Panc1 (cell line): ENCODE data around the gene RPL38.

Experiments
- CTCF ChIP-seq: fragments of 450-650 bp; IDR thresholded peaks from 2 replicates; pipeline ENCODE4 v1.5.1; 2017; ENCODE audit warnings: mild to moderate bottlenecking
- POLR2AphosphoS5 ChIP-seq: IDR thresholded peaks from 2 replicates; pipeline ENCODE4 v1.6.1; 2012; ENCODE audit warnings: mild to moderate bottlenecking, low read depth, low read length, moderate library complexity
- TCF7L2 ChIP-seq: IDR thresholded peaks from 2 replicates; pipeline ENCODE4 v1.6.1; 2011; ENCODE audit warnings: mild to moderate bottlenecking, low read depth, low read length, inconsistent platforms
- TF ChIP-seq, protein P1 (sequence below), 2 experiments: IDR thresholded peaks; 2 replicates each; pipeline ENCODE4 v1.6.1; 2011 to 2012; ENCODE audit warnings: low read depth in 2 of 2, control low read depth in 1 of 2, low read length in 1 of 2, mild to moderate bottlenecking in 1 of 2, moderate library complexity in 1 of 2; ENCODE audit not compliant: insufficient read depth in 1 of 2

DNA sequence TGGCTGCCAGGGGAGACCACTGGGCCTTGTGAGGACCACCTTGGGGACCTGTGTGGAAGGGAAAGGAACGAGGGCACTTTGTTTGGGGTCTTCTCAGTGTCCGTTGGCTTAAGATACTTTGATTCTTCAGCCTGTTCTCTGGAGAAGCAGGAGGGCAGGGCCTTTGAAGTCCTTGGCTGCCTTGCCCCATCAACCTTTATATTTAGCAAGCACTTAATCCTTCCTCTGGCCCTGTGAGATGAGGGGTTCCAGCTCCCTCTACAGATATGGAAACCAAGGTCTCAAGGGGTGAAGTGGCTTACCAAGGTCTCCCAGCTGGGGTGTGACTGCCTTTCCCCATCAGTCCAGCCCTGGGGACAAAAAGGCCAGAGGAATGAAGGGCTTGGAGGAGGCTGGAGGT is 38.4 kb downstream of the RPL38 start:
- TF ChIP-seq CTCF = no peak
- TF ChIP-seq, protein P1, sequence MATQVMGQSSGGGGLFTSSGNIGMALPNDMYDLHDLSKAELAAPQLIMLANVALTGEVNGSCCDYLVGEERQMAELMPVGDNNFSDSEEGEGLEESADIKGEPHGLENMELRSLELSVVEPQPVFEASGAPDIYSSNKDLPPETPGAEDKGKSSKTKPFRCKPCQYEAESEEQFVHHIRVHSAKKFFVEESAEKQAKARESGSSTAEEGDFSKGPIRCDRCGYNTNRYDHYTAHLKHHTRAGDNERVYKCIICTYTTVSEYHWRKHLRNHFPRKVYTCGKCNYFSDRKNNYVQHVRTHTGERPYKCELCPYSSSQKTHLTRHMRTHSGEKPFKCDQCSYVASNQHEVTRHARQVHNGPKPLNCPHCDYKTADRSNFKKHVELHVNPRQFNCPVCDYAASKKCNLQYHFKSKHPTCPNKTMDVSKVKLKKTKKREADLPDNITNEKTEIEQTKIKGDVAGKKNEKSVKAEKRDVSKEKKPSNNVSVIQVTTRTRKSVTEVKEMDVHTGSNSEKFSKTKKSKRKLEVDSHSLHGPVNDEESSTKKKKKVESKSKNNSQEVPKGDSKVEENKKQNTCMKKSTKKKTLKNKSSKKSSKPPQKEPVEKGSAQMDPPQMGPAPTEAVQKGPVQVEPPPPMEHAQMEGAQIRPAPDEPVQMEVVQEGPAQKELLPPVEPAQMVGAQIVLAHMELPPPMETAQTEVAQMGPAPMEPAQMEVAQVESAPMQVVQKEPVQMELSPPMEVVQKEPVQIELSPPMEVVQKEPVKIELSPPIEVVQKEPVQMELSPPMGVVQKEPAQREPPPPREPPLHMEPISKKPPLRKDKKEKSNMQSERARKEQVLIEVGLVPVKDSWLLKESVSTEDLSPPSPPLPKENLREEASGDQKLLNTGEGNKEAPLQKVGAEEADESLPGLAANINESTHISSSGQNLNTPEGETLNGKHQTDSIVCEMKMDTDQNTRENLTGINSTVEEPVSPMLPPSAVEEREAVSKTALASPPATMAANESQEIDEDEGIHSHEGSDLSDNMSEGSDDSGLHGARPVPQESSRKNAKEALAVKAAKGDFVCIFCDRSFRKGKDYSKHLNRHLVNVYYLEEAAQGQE (IDR thresholded peaks at IDR 0.05; ENCODE audit: insufficient read depth in 1 of 2, low read depth in 2 of 2, low read length in 1 of 2) = no peak
- no peak for TF ChIP-seq POLR2AphosphoS5
- no peak for TF ChIP-seq TCF7L2
